22Rv1 (cell line): ENCODE data around the gene IPO5.

Experiments used
- H3K27ac ChIP-seq: fragments of 450-650 bp; 2 replicates; pipeline ENCODE4 v1.5.1; 2017
- CTCF ChIP-seq: fragments of 450-650 bp; IDR thresholded peaks from 2 replicates; pipeline ENCODE4 v1.5.1; 2017; ENCODE audit warnings: mild to moderate bottlenecking
- ZFX ChIP-seq: fragments of 450-650 bp; IDR thresholded peaks from 2 replicates; pipeline ENCODE4 v1.6.1; 2017; ENCODE audit warnings: antibody characterized with exemption, borderline replicate concordance

The IPO5 gene

GRCh38 chr13:97936036-97936435, 17.4 kb upstream of the IPO5 start:
- no peak overlapping the region for H3K27ac ChIP-seq
- TF ChIP-seq ZFX = no peak
- no peak for TF ChIP-seq CTCF

DNA sequence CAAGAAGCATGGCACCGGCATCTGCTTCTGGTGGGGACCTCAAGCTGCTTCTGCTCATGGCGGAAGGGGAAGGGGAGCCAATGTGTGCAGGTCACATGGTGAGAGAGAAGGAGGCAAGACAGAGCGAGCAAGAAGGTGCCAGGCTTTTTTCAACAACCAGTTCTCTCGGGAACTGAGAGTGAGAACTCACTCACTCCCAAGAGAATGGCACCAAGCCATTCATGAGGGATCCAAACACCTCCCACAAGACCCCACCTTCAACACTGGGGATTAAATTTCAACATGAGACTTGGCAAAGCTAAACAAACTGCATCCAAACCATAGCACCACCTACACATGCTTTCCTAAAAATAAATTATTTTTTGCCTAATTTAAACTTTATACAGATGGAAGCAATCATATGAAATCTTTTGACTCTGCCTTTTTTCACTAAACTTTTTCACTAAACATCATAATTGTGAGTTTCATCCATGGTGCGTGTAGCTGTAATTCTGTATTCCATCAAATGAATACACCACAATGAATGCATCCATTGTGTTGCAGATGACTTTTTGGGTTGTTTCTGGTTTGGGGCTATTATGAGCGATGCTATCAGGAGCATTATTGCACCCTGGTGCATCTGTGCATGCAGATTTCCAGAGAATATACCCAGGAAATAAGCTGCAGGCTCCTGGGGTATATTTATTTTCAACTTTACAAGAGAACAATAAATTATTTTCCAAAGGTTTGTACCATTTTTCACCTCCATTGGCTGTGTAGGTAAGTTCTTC, 14.6 kb upstream of the IPO5 start:
- TF ChIP-seq CTCF (no peak), ZFX (no peak)

DNA sequence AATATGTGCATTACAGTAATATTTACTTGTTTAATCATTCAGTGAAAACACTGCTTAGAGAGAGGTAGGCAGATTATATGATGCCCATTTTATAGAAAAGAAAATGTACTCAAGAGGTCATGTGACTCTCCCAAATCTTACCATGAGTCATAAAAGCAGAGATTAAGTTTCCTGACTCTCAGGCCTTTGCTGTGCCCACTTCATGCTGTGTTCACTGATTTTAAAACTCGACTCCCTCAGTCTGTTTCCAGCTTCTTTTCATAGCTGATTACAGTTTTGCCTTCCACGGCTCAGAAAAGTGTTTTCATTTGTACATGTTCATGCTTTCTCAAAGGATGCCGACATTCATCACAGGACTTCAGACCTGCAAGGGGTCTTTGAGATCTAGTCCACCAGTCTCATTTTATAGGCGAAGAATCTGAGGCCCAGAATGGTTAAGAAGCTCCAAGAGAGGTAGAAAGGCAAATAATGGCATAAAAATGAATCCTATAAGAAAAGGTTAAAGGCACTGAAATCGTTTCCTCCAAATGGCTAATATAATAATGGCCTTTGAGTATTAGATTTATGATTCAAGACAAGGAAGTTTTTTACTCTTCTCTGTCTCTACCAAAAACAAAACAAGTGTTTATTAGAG, 9.0 kb upstream of the IPO5 start:
- H3K27ac ChIP-seq = no peak overlapping the region

More for the DNA sequence above, 14.6 kb upstream of the IPO5 start:
- H3K27ac ChIP-seq = no peak overlapping the region

GRCh38 chr13:97945342-97945741, 8.1 kb upstream of the IPO5 start:
- TF ChIP-seq CTCF (no peak), ZFX (no peak)
- H3K27ac ChIP-seq = no peak overlapping the region

More for the DNA sequence above, 9.0 kb upstream of the IPO5 start:
- TF ChIP-seq CTCF (no peak), ZFX (no peak)

DNA sequence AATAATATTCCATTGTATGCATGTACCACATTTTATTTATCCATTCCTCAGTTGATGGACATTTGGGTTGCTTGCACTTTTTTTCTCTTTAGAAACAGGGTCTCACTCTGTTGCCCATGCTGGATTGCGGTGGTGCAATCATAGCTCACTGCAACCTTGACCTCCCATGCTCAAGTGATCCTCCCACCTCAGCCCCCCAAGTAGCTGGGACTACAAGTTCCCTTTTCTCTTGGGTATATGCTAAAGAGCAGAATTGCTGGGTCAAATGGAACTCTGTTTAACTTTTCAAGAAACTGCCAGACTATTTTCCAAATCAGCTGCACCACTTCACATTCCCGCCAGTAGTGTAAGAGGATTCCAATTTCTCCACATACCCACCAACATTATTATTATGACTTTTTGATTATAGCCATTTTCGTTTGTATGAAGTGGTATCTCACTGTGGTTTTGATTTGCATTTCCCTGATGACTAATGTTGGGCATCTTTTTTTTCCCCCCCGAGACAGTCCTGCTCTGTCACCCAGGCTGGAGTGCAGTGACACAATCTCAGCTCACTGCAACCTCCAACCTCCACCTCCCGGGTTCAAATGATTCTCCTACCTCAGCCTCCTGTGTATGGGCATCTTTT, 7.6 kb upstream of the IPO5 start:
- no peak overlapping the region for H3K27ac ChIP-seq
- no peak for TF ChIP-seq CTCF
- TF ChIP-seq ZFX = no peak

DNA sequence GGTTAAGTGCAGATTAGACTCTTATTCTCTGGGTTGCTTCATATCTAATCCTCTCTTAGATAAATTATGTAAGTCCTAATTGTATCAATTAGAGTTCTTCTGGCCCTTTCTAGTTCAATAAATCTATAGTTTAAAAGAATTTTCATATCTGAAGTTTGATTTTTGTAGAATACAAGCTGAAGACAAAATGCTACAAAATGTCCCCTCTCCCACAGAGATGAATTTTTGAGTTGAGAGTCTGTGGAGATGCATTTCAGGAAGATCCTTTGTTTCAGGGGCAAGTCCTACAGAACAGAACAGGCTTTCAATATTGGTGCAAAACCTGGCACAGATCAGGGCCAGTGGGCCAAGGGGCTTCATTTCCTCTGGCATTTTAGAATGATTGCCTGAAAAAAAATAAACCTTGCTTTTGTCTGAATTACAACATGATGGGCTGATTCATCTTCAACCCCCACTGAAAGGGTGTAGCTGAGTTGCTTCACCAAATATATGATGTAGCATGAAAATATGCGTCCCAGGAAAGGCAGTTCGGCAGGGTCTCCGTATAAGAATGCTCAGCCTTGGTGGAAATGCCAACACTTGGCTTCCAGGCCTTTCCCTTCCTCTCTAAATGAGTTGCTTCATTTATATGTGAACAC, 6.4 kb upstream of the IPO5 start:
- no peak for TF ChIP-seq CTCF
- no peak for TF ChIP-seq ZFX
- no peak overlapping the region for H3K27ac ChIP-seq
